ENCODE measurements around the gene CNN1.
"Not testable (repeated sequence)": the region's sequence is repeated elsewhere in the genome, so short reads cannot be mapped to it uniquely, and the experiment has no call there.

CNN1 gene

DNA sequence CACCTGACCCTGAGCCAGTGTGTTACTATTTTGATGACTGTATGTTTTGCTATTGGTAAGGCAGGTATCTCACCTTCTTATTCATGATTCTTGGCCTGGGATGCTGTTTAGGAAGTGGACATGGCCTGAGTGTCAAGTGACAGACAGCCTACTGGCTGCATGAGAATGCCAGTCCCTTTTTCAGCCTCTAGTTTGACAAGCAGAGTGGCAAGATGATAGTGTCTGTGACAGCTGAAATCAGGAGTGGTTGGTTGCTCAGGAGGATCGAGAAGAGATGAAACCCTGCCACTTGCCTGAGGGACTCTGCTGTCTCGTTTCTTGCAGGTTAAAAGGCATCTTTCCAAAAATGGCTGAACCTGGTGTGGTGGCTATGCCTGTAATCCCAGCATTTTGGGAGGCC is 27.5 kb downstream of the CNN1 start:
- TF ChIP-seq, protein P1, sequence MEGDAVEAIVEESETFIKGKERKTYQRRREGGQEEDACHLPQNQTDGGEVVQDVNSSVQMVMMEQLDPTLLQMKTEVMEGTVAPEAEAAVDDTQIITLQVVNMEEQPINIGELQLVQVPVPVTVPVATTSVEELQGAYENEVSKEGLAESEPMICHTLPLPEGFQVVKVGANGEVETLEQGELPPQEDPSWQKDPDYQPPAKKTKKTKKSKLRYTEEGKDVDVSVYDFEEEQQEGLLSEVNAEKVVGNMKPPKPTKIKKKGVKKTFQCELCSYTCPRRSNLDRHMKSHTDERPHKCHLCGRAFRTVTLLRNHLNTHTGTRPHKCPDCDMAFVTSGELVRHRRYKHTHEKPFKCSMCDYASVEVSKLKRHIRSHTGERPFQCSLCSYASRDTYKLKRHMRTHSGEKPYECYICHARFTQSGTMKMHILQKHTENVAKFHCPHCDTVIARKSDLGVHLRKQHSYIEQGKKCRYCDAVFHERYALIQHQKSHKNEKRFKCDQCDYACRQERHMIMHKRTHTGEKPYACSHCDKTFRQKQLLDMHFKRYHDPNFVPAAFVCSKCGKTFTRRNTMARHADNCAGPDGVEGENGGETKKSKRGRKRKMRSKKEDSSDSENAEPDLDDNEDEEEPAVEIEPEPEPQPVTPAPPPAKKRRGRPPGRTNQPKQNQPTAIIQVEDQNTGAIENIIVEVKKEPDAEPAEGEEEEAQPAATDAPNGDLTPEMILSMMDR (IDR thresholded peaks at IDR 0.05; ENCODE audit: low read length, missing control alignments), result no peak
- DNase-seq (ENCODE audit: low read depth), result no peak
- no peak overlapping the region for H3K4me3 ChIP-seq (replicated peaks; ENCODE audit: low read depth, low read length)

DNA sequence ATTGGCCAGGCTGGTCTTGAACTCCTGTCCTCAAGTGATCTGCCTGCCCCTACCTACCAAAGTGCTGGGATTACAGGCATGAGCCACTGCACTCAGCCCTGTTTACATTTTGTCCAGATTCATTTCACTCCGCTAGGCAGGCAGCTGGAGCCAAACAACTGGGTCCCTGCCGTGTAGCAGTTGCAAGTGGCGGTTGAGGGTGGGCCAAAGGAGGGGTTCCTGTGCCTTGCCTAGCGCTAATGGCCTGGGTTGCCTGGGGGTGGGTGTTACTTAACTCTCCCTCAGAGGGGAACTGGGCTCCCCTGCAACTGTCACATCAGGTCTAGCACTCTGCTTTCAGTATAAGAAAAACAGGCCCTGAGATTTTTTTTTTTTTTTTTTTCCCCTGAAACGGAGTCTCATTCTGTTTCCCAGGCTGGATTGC is 31.4 kb downstream of the CNN1 start:
- H3K4me3 ChIP-seq (replicated peaks; ENCODE audit: low read depth, low read length), result no peak overlapping the region
- TF ChIP-seq, protein P1 (IDR thresholded peaks at IDR 0.05; ENCODE audit: low read length, missing control alignments), result no peak
- DNase-seq (ENCODE audit: low read depth), result no peak

DNA sequence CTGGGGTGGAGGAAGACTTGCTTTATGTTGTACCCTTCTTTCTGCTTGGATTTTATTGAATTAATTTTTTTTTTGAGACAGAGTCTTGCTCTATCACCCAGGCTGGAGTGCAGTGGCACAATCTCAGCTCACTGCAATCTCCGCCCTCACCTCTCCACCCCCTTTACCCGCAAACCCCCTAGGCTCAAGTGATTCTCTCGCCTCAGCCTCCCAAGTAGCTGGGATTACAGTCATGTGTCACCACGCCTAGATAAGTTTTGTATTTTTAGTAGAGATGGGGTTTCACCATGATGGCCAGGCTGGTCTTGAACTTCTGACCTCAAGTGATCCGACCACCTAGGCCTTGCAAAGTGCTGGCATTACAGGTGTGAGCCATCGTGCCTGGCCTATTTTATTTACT is 34.7 kb downstream of the CNN1 start:
- not testable (repeated sequence) for H3K4me3 ChIP-seq (replicated peaks; ENCODE audit: low read depth, low read length); DNase-seq (ENCODE audit: low read depth)

DNA sequence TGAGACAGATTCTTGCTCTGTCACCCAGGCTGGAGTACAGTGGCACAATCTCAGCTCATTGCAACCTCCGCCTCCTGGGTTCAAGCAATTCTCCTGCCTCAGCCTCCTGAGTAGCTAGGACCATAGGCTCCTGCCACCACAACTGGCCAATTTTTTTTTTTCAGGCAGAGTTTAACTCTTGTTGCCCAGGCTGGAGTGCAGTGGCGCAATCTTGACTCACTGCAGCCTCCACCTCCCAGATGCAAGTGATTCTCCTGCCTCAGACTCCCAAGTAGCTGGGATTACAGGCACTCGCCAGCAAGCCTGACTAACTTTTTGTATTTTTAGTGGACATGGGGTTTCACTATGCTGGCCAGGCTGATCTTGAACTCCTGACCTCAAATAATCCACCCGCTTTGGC is 35.1 kb downstream of the CNN1 start:
- not testable (repeated sequence) for H3K4me3 ChIP-seq (replicated peaks; ENCODE audit: low read depth, low read length); DNase-seq (ENCODE audit: low read depth)

DNA sequence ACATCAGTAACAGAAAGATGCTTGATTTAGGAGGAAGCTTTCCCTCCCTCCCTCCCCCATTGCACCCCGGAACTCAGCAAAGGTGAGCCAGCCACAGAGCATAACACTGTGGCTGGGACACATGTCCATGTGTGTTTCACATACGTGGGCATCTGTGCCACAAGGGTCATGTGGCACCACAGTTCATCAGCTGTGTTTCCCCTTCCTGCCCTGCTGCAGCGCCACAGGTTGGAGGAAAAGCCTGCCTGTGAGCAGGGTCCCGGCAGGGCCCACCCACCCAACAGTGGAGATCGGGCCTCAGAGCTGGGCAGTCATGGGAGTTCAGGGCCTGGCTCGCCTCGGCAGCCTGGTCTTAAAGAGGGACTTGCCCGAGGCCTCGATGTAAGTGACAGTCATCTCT is 36.0 kb downstream of the CNN1 start:
- TF ChIP-seq, protein P1 (IDR thresholded peaks at IDR 0.05; ENCODE audit: low read length, missing control alignments), result no peak
- no peak overlapping the region for H3K4me3 ChIP-seq (replicated peaks; ENCODE audit: low read depth, low read length)
- DNase-seq (ENCODE audit: low read depth), result no peak

DNA sequence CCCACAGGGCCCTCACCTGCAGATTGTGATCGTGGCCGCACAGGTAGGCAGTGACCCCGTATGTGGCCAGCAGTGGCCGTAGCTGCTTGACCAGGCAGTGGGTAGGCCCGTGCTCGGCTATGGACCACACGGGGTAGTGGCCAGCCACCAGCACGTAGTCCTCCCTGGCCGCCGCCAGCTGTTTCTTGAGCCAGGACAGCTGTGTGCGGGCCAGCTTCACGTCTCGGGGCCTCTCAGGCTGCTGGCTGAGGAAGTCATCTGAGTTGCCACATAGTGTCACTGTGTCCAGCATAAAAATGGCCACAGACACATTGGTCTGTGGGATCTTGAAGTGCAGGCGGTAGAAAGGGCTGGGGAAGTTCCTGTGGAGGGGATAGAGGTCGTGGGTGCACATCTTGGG is 37.6 kb downstream of the CNN1 start:
- DNase-seq (ENCODE audit: low read depth), result no peak
- no peak overlapping the region for H3K4me3 ChIP-seq (replicated peaks; ENCODE audit: low read depth, low read length)
- TF ChIP-seq, protein P1 (IDR thresholded peaks at IDR 0.05; ENCODE audit: low read length, missing control alignments), result no peak

DNA sequence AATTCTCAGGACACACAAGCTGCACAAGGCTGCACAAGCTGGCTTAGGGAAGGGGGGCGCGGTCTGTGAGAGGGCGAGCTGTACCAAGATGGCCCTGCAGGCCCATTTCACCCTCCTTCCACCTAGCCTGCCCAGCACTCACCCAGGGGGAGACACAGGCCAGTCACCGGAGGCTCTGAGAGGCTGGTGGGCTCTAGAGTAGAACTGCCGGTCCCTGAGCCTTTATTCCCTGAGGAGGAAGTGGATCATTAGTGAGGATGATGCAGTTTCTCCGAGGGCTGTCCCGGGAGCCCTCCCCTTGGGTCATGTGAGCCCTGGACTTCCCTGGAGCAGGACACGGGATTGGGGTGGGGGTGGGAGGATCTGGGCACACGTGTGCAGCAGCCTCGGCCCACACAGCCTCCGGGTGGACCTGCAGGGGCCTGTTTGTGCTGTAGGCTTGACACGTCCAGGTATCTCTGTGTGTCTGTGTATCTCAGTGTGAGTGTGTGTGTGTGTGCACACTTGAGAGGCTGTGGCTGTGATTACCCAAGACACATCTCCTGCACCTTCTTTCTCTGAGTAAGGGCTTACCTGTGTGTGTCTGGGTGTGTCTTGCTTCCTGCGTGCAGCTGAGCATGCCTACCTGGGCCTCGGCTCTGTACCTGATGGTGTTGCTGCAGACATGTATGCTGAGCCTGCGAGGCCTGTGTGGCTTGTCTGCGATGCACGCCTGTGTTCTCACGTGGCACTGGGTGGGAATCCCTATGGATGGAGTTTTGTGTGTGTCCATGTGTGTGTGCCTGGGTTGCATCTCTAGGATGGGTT is 39.0 kb downstream of the CNN1 start, which contains the start of gene ACP5:
Gene ACP5, minus strand, starts transcription at position 195 of the 807 bp plus-strand sequence. CDS start 328 bp downstream, outside the sequence.
- no peak within 1 kb of the TSS for H3K4me3 ChIP-seq (replicated peaks; ENCODE audit: low read depth, low read length)
- DNase-seq (ENCODE audit: low read depth), result no peak
- TF ChIP-seq, protein P1 (IDR thresholded peaks at IDR 0.05; ENCODE audit: low read length, missing control alignments), result no peak

Data from fibroblast of pulmonary artery (primary cell).